Lung (tissue), 12 donors: ENCODE measurements around the gene ANO2. TPM values are rescaled to one million over a fixed set of nuclear protein-coding genes. Genes with fewer than 3 reads are reported as not detected.

Experiments
- ATAC-seq: fragments of 200-7000 bp; cut with Tn5 transposase; one replicate; pipeline ENCODE4 v1.9.1; 2020; ENCODE audit warnings: moderate number of reproducible peaks; ENCODE audit not compliant: insufficient read depth, low FRiP score
- DNase-seq, 3 donors: peaks; one replicate each; pipeline ENCODE4 v3.0.0-alpha.2; 2013 to 2017
- H3K27ac ChIP-seq, 2 donors: one replicate each; pipeline ENCODE4 v1.5.1; 2013; ENCODE audit warnings: mild to moderate bottlenecking in 2 of 2, moderate library complexity in 2 of 2, control low read depth in 1 of 2, inconsistent platforms in 1 of 2, low read depth in 1 of 2, low read length in 1 of 2
- H3K27me3 ChIP-seq, 3 donors: one replicate each; pipeline ENCODE4 v1.5.1; 2013; ENCODE audit warnings: low read length in 2 of 3; ENCODE audit not compliant: control insufficient read depth in 3 of 3, insufficient read depth in 3 of 3
- H3K36me3 ChIP-seq, 4 donors: one replicate each; pipeline ENCODE4 v1.5.1; 2013; ENCODE audit warnings: low read length in 4 of 4, mild to moderate bottlenecking in 1 of 4, moderate library complexity in 1 of 4; ENCODE audit not compliant: control insufficient read depth in 4 of 4, insufficient read depth in 4 of 4
- H3K4me1 ChIP-seq, 5 donors: one replicate each; pipeline ENCODE4 v1.5.1; 2013; ENCODE audit warnings: low read length in 5 of 5, mild to moderate bottlenecking in 2 of 5, moderate library complexity in 1 of 5; ENCODE audit not compliant: control insufficient read depth in 5 of 5, insufficient read depth in 5 of 5
- H3K4me3 ChIP-seq: one replicate; pipeline ENCODE4 v1.5.1; 2013; ENCODE audit warnings: mild to moderate bottlenecking, control low read depth, moderate library complexity
- H3K9ac ChIP-seq, 2 donors: one replicate each; pipeline ENCODE4 v1.5.1; 2013; ENCODE audit warnings: low read length in 2 of 2, control low read depth in 1 of 2; ENCODE audit not compliant: insufficient read depth in 1 of 2
- H3K9me3 ChIP-seq, 4 donors: one replicate each; pipeline ENCODE4 v1.5.1; 2013; ENCODE audit warnings: low read length in 3 of 4, mild to moderate bottlenecking in 1 of 4, moderate library complexity in 1 of 4; ENCODE audit not compliant: control insufficient read depth in 4 of 4, insufficient read depth in 3 of 4
- WGBS, 2 donors: extraction: QIAGEN DNeasy Blood & Tissue Kit; methylation state at CpG; one replicate each; pipeline ENCODE4 v1.1.7; 2013; 5-methylcytosine and 5-hydroxymethylcytosine counted together
- polyA plus RNA-seq, 2 donors: library from polyadenylated mRNA; stranded (reverse); fragments of 200-250 nt; gene quantifications; one replicate each; pipeline ENCODE4 v1.2.1, GENCODE V29; 2013
- total RNA-seq, 2 donors: library from RNA; depleted of rRNA in 1 of 2; stranded (reverse); fragments of >200 nt in 1 of 2; gene quantifications; one replicate each; pipeline ENCODE4 v1.2.1, GENCODE V29; 2014 to 2021
- TF ChIP-seq, protein P1 (sequence below): IDR thresholded peaks from 2 replicates; pipeline ENCODE4 v1.5.1; 2012; ENCODE audit warnings: mild to moderate bottlenecking; ENCODE audit errors: control extremely low read depth, extremely low read depth
- donor health status: control.
- donor health status: control.
- donor health status: Bipolar disorder and iron deficiency.
- donor health status: healthy.
- donor health status: DM: yes; HTN: yes; CAD: no.

The ANO2 gene
- total and polyA plus RNA-seq, 4 donors: 5.9 to 11.3 (median 7.4) TPM

- peaks cover 0 to 3% (median 1%) of the 10 kb centered on the region in 4 donors for H3K36me3 ChIP-seq
- peak overlapping the region in 1 of 2 donors; percentile 4 for H3K9ac ChIP-seq
- TF ChIP-seq, protein P1, sequence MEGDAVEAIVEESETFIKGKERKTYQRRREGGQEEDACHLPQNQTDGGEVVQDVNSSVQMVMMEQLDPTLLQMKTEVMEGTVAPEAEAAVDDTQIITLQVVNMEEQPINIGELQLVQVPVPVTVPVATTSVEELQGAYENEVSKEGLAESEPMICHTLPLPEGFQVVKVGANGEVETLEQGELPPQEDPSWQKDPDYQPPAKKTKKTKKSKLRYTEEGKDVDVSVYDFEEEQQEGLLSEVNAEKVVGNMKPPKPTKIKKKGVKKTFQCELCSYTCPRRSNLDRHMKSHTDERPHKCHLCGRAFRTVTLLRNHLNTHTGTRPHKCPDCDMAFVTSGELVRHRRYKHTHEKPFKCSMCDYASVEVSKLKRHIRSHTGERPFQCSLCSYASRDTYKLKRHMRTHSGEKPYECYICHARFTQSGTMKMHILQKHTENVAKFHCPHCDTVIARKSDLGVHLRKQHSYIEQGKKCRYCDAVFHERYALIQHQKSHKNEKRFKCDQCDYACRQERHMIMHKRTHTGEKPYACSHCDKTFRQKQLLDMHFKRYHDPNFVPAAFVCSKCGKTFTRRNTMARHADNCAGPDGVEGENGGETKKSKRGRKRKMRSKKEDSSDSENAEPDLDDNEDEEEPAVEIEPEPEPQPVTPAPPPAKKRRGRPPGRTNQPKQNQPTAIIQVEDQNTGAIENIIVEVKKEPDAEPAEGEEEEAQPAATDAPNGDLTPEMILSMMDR: peak; percentile 31
- H3K27me3 ChIP-seq: peaks cover 0 to 4% (median 0%) of the 10 kb centered on the region in 3 donors
- H3K27ac ChIP-seq: no peak overlapping the region
- ATAC-seq: no peak
- WGBS, 2 donors: 56 to 59% methylated on average over 14 of the region's 14 CpGs
- H3K4me1 ChIP-seq: peaks cover 0 to 8% (median 5%) of the 10 kb centered on the region in 5 donors
- H3K4me3 ChIP-seq: no peak overlapping the region
- peak; percentile 67 to 74 (median 70) for DNase-seq
- H3K9me3 ChIP-seq: no peaks in the 10 kb centered on the region
Observed at GRCh38 chr12:5796171-5796958, 148.7 kb downstream of the ANO2 start.

DNA sequence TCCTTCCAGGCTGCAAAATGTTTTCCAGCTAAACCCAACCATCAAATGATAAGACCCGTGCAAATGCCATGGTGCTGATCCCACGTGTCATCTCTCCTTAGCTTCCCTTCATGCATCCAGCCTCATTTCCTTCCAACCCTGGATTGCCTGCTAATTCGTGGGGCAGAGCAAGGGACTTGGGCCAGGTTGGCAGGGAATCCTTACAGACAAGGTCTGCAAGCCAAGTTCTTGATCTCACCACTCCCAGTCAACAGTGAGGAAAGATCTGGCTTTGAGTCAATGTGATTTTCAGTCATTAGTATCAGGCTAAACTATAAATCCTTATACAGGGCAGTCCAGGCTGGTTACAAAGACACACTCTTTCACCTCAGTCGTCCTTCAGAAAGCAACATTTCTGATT is 150.9 kb downstream of the ANO2 start:
- WGBS, 2 donors: 48 to 71% methylated on average over 4 of the region's 4 CpGs
- H3K4me3 ChIP-seq: no peak overlapping the region
- no peak overlapping the region for H3K27ac ChIP-seq
- no peak overlapping the region for H3K9ac ChIP-seq
- H3K27me3 ChIP-seq: peaks cover 0 to 4% (median 0%) of the 10 kb centered on the region in 3 donors
- DNase-seq (peak in 1 of 3 donors; percentile 42), ATAC-seq (no peak)
- peaks cover 0 to 8% (median 5%) of the 10 kb centered on the region in 5 donors for H3K4me1 ChIP-seq
- TF ChIP-seq, protein P1: no peak
- peaks cover 0 to 3% (median 1%) of the 10 kb centered on the region in 4 donors for H3K36me3 ChIP-seq
- H3K9me3 ChIP-seq: no peaks in the 10 kb centered on the region

DNA sequence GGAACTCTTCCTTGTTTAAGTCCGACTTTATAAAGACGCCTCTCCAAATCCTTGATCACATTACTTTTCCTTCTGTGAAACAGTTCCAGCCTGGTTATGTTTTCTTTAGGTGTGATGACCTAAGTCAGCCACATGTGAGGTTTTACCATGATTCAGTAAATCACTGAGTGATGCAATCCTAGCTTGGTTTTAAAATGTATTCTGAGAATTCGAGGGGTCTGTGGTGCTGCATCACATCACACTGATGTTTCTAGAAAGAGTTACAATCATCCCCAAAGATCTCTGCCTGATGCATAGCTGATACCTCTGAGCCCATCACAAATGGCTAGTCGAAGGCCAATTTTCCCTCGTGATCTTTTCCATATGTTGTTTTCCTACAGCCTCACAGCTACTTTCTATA is 152.7 kb downstream of the ANO2 start:
- H3K4me3 ChIP-seq: no peak overlapping the region
- DNase-seq (no peak), ATAC-seq (no peak)
- peaks cover 0 to 2% (median 0%) of the 10 kb centered on the region in 4 donors for H3K9me3 ChIP-seq
- H3K4me1 ChIP-seq: peaks cover 0 to 8% (median 5%) of the 10 kb centered on the region in 5 donors
- TF ChIP-seq, protein P1: no peak
- H3K36me3 ChIP-seq: peaks cover 0 to 5% (median 1%) of the 10 kb centered on the region in 4 donors
- no peak overlapping the region for H3K9ac ChIP-seq
- H3K27me3 ChIP-seq: peaks cover 0 to 4% (median 0%) of the 10 kb centered on the region in 3 donors
- WGBS, 2 donors: 88% methylated on average over 5 of the region's 5 CpGs
- H3K27ac ChIP-seq: no peak overlapping the region
